A549 treated with RU486 at 1 μM for 4 hours (cell line): ENCODE data around the gene SCNN1A. TPM values are rescaled to one million over a fixed set of nuclear protein-coding genes. Genes with fewer than 3 reads are reported as not detected.

ENCODE experiments used
- total RNA-seq: library from RNA; stranded (reverse); fragments of 200-300 nt; extraction: Qiagen RNA extraction; gene quantifications from 5 replicates; pipeline ENCODE4 v1.2.3, GENCODE V29; 2022; ENCODE audit warnings: low read depth

SCNN1A gene
- 6.5 to 9.4 TPM (median 6.9 TPM) in 5 replicates for total RNA-seq

GRCh38 chr12:6375269-6376078 is at the start of gene SCNN1A:
Gene SCNN1A (minus strand): TSS chr12:6375563. CDS start chr12:6374783, 780 bp downstream.

GRCh38 chr12:6383572-6384498 is 8.5 kb upstream of the SCNN1A start, which contains the start of gene LTBR:
Gene LTBR (plus strand): TSS chr12:6384162. CDS start chr12:6384359, 197 bp downstream.

GRCh38 chr12:6341417-6342139 is 33.8 kb downstream of the SCNN1A start, which contains the start of gene TNFRSF1A:
Gene TNFRSF1A (minus strand): TSS chr12:6342076. CDS start chr12:6341814, 262 bp downstream.

Other genes with a start within 250 kb of the SCNN1A start
- gene CD9, start 175.2 kb downstream of the SCNN1A start, total RNA-seq, result 212 to 269 TPM (median 254 TPM) in 5 replicates
- 0.18 to 0.53 TPM (median 0.30 TPM) in 5 replicates for gene PLEKHG6, start 64.9 kb downstream of the SCNN1A start, total RNA-seq
- 337 to 562 TPM (median 507 TPM) in 5 replicates for gene TNFRSF1A, start 33.5 kb downstream of the SCNN1A start, total RNA-seq
- gene LTBR, start 8.6 kb upstream of the SCNN1A start, total RNA-seq, result 154 to 212 TPM (median 188 TPM) in 5 replicates
- gene CD27, start 69.4 kb upstream of the SCNN1A start, total RNA-seq, result not detected in 5 replicates
- 2.2 to 5.2 TPM (median 3.7 TPM) in 5 replicates for gene TAPBPL, start 76.5 kb upstream of the SCNN1A start, total RNA-seq
- 8.7 to 13.8 TPM (median 12.4 TPM) in 5 replicates for gene VAMP1, start 95.1 kb upstream of the SCNN1A start, total RNA-seq
- 292 to 379 TPM (median 297 TPM) in 5 replicates for gene MRPL51, start 117.7 kb upstream of the SCNN1A start, total RNA-seq
- gene NCAPD2, start 118.5 kb upstream of the SCNN1A start, total RNA-seq, result 60.4 to 70.5 TPM (median 66.4 TPM) in 5 replicates
- 6,637 to 8,953 TPM (median 8,845 TPM) in 5 replicates for gene GAPDH, start 159.0 kb upstream of the SCNN1A start, total RNA-seq
- 2.0 to 3.2 TPM (median 2.2 TPM) in 5 replicates for gene IFFO1, start 180.5 kb upstream of the SCNN1A start, total RNA-seq
- gene NOP2, start 192.7 kb upstream of the SCNN1A start, total RNA-seq, result 104 to 116 TPM (median 106 TPM) in 5 replicates
- 63.6 to 81.6 TPM (median 70.1 TPM) in 5 replicates for gene CHD4, start 231.8 kb upstream of the SCNN1A start, total RNA-seq